HG02763 (cell line): ENCODE measurements around the gene PODN.

Experiments
- ATAC-seq: cut with Tn5 transposase; IDR thresholded peaks from one replicate; pipeline ENCODE4 v1.9.1; 2021; ENCODE audit warnings: mild to moderate bottlenecking, moderate library complexity; ENCODE audit not compliant: unreplicated experiment

PODN gene

DNA sequence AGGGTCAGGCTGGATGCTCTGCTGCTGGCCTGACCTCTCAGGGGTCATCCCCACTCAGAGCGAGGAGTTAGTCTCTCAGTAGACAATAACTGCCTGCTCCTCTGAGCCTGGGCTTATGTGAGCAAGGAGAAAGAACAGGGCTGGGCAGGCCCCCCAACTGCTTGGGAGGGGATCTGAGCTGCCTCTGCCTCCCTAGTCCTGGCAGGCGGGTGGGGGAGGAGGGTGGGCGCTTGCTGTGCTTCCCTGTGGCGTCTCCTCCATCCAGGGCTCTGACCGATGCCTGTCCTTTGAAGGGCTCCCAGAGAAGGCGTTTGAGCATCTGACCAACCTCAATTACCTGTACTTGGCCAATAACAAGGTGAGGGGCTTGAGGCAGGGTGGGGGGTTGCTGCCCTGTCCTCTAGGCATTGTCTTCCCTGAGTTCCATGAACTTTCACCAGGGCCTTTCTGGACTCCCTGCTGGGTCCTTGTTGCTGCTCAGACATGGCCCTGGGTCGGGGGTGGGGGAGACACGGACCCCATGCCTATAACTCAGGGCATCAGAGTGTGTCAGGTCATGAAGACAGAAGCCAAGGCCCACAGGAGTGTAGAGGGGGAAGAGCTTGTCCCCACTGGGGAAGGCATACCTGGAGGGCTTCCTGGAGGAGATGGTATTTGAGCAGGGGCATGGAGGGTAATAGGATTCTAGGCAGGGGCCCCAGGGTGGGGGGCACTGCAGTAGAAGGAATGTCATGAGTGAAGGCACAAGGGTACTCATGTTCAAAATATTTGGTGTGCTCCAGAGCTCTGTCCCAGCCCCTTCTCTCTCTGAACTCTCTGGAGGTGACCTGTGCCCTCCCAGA lies 12.5 kb downstream of the PODN start:
- no peak for ATAC-seq

DNA sequence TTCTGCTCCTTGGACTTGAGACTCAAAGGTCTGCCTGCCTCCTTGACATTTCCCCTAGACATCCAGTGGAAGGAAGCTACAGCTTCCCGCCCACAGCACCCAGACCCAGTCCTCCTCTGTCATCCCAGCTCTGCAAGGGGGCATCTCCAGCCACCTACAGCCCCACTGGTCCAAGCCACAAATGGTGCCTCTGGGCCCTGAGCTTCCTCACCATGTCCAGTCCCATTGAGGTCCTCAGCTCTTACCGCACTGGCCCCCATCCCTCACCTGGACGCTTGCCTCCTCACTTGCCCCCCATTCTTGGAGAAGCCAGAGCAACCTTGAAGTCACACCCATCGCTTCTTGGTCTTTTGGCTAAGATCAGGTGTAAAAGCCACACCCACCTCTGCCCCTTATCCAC lies 13.2 kb downstream of the PODN start:
- ATAC-seq = no peak

GRCh38 chr1:53075761-53076163 lies 13.7 kb downstream of the PODN start:
- no peak for ATAC-seq

DNA sequence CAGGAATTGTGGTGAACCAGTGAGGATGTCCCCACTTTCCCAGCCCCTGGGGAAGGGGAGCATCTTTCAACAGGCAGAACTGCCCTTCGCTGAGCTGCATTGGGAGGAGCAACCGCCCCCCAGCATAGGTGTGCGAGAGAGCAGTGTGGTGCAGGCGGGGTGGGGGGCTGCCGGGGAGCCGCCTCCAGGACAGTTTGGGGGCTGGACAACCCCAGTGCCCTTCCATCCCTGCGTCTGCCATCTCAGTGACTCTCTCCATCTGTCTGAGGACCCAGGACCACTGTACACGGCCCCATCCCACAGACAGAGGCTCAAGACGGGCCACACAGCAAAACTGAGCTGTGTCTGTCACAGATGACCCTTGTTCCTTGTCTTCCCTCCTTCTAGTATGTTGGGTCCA lies 14.2 kb downstream of the PODN start:
- ATAC-seq = no peak

DNA sequence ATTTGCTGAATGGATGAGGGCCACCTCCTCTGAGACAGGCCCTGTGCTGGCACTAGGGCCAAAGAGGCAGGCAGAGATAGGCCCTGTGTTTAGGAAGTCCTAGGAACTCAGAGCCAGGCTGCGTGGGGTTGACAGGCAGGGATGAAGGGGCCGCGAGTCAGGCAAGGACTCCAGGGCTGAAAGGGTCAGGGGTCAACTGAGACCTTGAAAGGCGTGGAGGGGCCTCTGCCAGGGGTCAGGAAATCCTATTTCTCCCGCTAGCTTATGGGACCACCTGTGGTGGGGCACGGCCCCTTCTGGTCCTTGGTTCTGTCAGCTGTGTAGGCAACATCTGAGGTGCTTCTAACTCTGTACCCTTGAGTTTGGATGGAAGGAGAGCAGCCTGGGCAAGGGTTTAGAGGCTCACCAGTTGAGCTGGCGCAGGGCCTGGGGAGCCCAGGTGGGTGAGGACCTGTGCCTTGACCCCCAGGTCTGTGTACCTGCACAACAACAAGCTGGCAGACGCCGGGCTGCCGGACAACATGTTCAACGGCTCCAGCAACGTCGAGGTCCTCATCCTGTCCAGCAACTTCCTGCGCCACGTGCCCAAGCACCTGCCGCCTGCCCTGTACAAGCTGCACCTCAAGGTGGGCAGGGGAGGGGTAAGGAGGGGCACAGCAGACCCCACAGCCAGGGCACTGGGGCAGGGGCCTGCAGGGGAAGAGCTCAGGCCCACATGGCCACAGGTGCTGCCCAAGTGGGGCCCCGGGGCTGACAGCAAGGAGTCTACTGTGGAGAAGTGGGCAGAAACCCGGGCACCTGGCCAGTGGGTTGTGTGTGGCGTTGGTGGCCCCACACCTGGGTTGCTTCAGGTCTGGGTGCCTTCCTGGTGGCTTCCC lies 14.9 kb downstream of the PODN start:
- no peak for ATAC-seq

DNA sequence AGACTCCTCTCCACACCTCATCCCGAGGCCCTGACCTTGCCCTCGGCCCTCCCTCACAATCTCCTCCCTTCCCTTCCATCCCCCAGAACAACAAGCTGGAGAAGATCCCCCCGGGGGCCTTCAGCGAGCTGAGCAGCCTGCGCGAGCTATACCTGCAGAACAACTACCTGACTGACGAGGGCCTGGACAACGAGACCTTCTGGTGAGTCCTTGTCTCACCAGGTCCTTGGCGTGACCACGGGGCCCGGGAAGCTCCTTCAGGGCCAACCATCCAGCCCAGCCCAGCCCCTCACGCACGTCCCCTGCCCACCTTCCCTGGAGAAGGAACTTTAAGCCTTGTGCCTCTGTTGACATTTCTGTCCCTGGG lies 15.6 kb downstream of the PODN start:
- no peak for ATAC-seq

DNA sequence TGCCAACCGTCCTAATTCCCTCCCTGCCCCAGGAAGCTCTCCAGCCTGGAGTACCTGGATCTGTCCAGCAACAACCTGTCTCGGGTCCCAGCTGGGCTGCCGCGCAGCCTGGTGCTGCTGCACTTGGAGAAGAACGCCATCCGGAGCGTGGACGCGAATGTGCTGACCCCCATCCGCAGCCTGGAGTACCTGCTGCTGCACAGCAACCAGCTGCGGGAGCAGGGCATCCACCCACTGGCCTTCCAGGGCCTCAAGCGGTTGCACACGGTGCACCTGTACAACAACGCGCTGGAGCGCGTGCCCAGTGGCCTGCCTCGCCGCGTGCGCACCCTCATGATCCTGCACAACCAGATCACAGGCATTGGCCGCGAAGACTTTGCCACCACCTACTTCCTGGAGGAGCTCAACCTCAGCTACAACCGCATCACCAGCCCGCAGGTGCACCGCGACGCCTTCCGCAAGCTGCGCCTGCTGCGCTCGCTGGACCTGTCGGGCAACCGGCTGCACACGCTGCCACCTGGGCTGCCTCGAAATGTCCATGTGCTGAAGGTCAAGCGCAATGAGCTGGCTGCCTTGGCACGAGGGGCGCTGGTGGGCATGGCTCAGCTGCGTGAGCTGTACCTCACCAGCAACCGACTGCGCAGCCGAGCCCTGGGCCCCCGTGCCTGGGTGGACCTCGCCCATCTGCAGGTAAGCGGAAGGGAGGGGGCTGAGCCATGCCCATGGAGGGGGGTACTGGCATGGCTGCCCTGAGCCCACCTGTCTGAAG lies 16.5 kb downstream of the PODN start:
- no peak for ATAC-seq

- ATAC-seq = no peak
Observed at GRCh38 chr1:53079251-53079650, 17.2 kb downstream of the PODN start.

DNA sequence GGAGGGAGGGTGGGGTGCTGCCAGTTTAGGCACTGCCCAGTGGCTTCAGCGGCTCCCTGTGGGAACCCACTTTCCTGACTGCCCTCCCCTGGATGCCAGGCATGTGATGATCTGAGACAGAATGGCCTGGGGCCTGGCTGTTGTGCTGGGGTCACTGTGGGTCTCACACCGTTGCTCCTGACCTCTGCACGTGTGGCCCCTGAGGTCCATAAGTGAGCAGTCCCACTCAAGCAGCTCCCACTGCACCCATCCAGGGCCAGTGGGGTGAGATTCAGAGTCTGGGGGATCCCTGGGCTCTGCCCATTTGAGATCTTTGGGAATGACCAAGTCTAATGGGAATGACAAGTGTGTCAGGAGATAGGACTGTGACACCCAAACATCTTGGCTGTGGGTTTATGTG lies 18.0 kb downstream of the PODN start:
- ATAC-seq = no peak

- ATAC-seq = no peak
Observed at GRCh38 chr1:53080769-53081168, 18.8 kb downstream of the PODN start.

- no peak for ATAC-seq
Observed at GRCh38 chr1:53081384-53082066, 19.5 kb downstream of the PODN start.

DNA sequence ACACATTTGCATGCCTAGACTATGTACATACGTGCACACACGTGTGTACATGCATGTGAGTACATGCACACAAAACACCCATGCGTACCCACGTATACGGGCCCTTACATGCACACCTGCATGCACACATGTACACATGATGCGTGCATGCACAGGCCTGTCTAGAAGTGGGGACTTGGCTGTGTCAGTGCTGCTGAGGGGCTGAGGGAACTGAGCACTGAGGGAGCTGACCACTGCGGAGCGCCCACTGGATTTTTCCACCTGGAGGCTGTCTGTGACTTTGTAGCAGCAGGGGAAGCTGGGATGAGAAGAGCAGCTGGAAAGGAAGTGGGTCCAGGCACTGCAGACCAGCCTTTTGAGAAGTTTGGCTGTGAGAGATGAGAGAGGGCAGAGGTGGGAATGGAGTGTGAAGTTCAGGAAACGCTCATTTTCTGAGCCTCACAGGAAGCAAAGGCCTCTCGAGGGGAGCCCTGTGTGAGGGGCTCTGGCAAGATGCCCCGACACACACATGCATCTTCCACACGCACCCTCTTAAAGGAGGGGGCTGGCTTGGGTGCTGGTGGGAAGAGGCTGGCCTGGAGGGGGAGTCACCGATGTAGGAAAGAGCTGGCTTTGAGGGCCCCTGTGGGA lies 20.9 kb downstream of the PODN start:
- ATAC-seq = no peak

DNA sequence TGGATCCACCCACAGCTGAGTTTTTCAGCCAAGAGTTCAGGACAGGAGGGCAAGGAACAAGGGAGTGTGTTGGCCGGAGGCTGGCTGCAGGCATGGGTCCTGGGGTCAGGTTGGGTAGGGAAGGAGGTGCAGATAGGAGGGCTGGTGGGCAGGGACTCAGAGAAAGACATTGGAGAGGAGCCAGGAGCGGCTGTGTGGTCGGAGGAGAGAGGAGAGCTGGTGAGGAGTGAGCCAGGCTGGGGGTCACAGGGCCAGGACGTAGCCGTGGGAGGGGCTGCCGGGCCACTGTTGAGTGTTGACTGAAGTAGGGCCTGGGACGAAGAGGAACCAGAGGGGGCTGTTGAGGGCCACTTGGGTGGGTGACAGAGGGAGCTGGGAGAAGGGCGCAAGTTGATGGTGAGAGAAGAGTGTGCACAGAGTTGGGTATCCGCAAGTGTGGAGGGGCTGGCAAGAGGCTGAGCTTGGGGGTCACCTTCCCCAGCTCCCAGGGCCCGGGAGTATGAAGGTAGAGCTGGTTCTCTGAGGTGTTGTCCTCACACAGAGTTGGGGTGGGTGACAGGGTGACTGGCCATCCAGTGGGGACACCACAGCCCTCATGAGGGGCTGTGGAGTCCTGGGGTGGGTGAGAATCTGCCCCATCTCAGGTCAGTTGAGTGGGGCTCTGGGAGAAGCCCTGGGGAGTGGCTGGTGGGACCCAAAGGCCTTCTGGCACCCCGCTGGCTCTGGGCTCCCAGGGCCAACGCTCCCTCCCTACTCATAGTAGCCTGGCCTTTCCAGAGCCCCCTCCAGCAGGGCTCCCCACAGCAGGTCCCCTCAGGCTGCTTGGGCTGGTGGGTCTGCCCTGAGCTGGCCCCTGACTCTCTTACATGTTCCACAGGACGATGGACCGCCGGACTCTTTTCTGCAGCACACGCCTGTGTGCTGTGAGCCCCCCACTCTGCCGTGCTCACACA lies 21.9 kb downstream of the PODN start:
- no peak for ATAC-seq

GRCh38 chr1:53084589-53084971 lies 22.6 kb downstream of the PODN start:
- no peak for ATAC-seq

DNA sequence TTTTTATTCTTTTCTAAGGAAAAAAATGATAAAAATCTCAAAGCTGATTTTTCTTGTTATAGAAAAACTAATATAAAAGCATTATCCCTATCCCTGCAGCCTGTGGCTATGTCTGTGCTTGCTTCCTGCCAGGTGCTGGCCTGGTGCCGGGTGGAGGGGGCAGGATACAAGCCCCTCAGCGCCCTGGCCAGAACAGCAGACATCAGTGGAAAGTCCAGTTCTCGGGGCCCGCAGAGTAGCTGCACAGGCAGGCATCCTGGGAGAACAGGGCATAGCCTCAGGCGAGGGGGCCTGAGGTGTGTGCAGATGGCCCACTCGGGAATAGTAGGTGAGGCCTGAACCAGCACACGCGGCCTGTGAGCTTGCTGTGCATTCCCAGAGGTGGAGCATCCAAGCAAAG lies 23.4 kb downstream of the PODN start:
- no peak for ATAC-seq

DNA sequence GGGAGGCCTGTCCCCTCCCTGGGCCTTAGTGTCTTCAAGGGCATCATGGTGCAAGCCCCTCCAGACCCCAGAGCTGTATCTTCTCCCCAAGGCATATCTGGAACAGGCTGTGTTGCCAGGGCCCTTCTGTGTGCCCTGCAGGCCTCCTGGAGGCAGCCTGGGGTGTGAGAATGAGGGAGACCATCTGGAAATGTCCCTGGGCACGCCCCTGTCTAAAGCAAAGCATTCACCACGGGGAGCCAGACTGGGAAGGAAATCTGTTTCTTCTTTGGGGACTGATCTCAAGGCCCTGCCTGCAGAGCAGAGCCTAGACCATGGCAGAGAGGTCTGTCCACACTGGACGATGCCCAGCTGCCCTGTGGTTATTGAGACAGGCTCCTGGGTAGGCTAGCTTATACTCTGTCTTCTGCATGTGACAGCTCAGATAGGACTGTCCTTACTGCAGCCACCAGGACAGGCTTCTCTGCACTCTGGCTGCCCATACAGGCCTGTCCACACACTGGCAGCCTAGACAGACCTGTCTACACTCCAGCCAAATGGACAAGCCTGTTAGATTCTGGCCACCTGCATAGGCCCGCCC lies 24.6 kb downstream of the PODN start:
- no peak for ATAC-seq

DNA sequence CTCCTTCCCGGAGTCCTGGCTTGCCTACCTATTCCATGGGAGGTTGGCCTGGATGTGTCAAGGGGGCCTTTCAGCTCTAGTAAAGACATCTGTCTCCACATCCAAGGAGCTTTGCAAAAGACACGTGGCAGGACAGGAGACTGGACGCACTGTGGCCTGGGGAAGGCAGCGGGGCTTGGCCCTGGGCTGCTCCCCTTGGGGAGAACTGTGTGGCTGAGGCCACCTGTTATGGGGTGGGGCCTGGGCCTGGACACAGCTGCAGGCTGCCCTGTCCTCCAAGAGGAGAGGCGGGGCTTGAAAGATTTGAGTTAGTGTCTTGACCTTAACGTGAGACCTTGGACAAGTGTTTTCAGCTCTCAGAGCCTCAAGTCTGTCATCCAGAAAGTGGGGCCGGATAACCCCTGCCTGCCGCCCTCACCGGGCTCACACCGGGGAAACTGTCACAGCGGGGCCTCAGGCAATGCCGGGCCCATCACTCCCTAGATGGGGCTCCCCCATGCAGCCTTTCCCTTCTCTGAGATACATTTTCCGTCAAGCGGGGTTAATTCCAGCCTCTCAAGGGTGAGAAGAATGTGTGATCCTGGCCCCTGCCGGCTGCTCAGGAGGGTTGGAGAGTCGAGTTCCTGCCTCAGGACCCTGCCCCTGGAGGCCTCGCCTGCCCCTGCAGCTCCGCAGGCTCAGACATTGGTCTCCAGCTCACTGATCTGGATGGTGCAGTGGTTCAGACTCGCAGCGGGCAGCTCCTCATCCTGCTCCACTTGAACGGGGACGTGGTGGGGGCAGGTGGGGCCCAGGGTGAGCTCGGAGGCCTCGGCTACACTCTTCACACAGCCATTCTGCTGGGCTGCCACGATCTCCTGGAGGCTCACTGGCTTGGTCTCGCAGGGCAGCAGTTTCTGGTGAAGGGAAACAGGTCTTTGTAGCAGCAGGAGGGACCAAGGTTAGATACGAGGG lies 25.6 kb downstream of the PODN start:
- ATAC-seq = no peak
